Gastroesophageal sphincter (tissue), 3 donors: Measurements from ENCODE around the gene CDKL1.

ENCODE experiments used
- POLR2A ChIP-seq, 2 donors: fragments of 450-650 bp; IDR thresholded peaks; one replicate each; pipeline ENCODE4 v1.6.1; 2017; ENCODE audit warnings: antibody characterized with exemption in 2 of 2, mild to moderate bottlenecking in 2 of 2, moderate library complexity in 1 of 2
- POLR2AphosphoS5 ChIP-seq: sonication (generic); formaldehyde crosslinking; IDR thresholded peaks from one replicate; pipeline ENCODE4 v1.6.1; 2017; ENCODE audit warnings: antibody characterized with exemption
- TF ChIP-seq, protein P1 (sequence below), 4 experiments: fragments of 200-600 bp in 2 of 4; fragments of 450-650 bp in 2 of 4; sonication (generic) in 1 of 4; IDR thresholded peaks; one replicate each; pipeline ENCODE4 v1.5.1; 2017 to 2019; ENCODE audit warnings: antibody characterized with exemption in 4 of 4, mild to moderate bottlenecking in 2 of 4, moderate library complexity in 2 of 4

DNA sequence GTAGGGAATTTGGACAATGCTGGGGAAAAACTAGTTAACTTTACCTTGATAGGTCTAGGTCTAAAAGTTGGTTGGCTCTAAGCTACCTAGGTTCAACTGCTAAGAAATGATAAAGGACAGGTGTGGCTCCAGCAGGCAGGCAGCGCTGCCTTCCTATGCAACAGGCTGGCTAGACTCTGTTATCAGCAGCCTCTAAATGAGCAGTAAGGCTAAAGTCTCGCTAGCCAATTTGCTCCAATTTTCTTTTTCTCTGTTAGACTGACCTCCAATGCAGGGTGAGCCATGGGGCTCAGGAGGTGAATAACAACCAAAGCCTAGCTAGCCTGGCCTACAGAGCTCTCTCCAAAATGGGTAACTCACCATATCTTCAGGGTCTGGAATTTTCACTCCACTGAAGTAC is 58.1 kb downstream of the CDKL1 start:
- TF ChIP-seq, protein P1, sequence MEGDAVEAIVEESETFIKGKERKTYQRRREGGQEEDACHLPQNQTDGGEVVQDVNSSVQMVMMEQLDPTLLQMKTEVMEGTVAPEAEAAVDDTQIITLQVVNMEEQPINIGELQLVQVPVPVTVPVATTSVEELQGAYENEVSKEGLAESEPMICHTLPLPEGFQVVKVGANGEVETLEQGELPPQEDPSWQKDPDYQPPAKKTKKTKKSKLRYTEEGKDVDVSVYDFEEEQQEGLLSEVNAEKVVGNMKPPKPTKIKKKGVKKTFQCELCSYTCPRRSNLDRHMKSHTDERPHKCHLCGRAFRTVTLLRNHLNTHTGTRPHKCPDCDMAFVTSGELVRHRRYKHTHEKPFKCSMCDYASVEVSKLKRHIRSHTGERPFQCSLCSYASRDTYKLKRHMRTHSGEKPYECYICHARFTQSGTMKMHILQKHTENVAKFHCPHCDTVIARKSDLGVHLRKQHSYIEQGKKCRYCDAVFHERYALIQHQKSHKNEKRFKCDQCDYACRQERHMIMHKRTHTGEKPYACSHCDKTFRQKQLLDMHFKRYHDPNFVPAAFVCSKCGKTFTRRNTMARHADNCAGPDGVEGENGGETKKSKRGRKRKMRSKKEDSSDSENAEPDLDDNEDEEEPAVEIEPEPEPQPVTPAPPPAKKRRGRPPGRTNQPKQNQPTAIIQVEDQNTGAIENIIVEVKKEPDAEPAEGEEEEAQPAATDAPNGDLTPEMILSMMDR (IDR thresholded peaks at IDR 0.05): no peak
- TF ChIP-seq POLR2AphosphoS5: no peak
- no peak for TF ChIP-seq POLR2A (IDR thresholded peaks at IDR 0.05)
